Activated naive CD8-positive, alpha-beta T cell treated with anti-CD3 and anti-CD28 coated beads for 36 hours (primary cell): ENCODE measurements around the gene MRPS18B. TPM values are rescaled to one million over a fixed set of nuclear protein-coding genes. Genes with fewer than 3 reads are reported as not detected.

ENCODE experiments used
- DNase-seq: peaks from one replicate; pipeline ENCODE4 v3.0.0; 2021
- H3K27ac Mint-ChIP-seq: one replicate; pipeline ENCODE4 v1.8.0; 2022; ENCODE audit warnings: mild to moderate bottlenecking, moderate library complexity, mixed read lengths
- H3K27me3 Mint-ChIP-seq: one replicate; pipeline ENCODE4 v1.8.0; 2022; ENCODE audit warnings: mild to moderate bottlenecking, mixed read lengths
- H3K36me3 Mint-ChIP-seq: one replicate; pipeline ENCODE4 v1.8.0; 2021; ENCODE audit warnings: mild to moderate bottlenecking, mixed read lengths
- H3K4me1 Mint-ChIP-seq: one replicate; pipeline ENCODE4 v1.8.0; 2021; ENCODE audit warnings: mixed read lengths
- H3K4me3 Mint-ChIP-seq: one replicate; pipeline ENCODE4 v1.8.0; 2022; ENCODE audit warnings: mild to moderate bottlenecking, moderate library complexity, mixed read lengths
- H3K9me3 Mint-ChIP-seq: one replicate; pipeline ENCODE4 v1.8.0; 2022; ENCODE audit warnings: mixed read lengths
- total RNA-seq, 2 experiments: library from RNA; stranded (reverse); gene quantifications; one replicate each; pipeline ENCODE4 v1.2.3, GENCODE V29; 2021

Gene MRPS18B
- 100 to 1,000 TPM; 113 to 116 TPM for total RNA-seq

- peak; percentile 96 for DNase-seq
- Mint-ChIP-seq H3K9me3 (peaks cover 3% of the 10 kb centered on the region), H3K36me3 (peaks cover 60% of the 10 kb centered on the region), H3K27me3 (peaks cover 19% of the 10 kb centered on the region), H3K4me3 (peak within 1 kb of the TSS; percentile 97), H3K27ac (peak within 1 kb of the TSS; percentile 99), H3K4me1 (peaks cover 44% of the 10 kb centered on the region)
These were observed at the start of gene MRPS18B for GRCh38 chr6:30617565-30618269. Gene MRPS18B (plus strand): TSS chr6:30617840. CDS start chr6:30617866, 26 bp downstream.

GRCh38 chr6:30568245-30568644 is 49.4 kb upstream of the MRPS18B start:
- H3K27ac Mint-ChIP-seq: peak overlapping the region; percentile 19

GRCh38 chr6:30570263-30570662 is 47.4 kb upstream of the MRPS18B start:
- peaks cover 5% of the 10 kb centered on the region for H3K27me3 Mint-ChIP-seq
- peak overlapping the region; percentile 99 for H3K27ac Mint-ChIP-seq
- DNase-seq: no peak
- H3K4me1 Mint-ChIP-seq: peaks cover 57% of the 10 kb centered on the region
- peak overlapping the region; percentile 99 for H3K4me3 Mint-ChIP-seq
- H3K36me3 Mint-ChIP-seq: peaks cover 21% of the 10 kb centered on the region
- H3K9me3 Mint-ChIP-seq: no peaks in the 10 kb centered on the region

More at GRCh38 chr6:30568245-30568644, 49.4 kb upstream of the MRPS18B start:
- Mint-ChIP-seq H3K4me3 (no peak overlapping the region), H3K36me3 (peaks cover 26% of the 10 kb centered on the region), H3K9me3 (no peaks in the 10 kb centered on the region), H3K27me3 (peaks cover 5% of the 10 kb centered on the region), H3K4me1 (peaks cover 43% of the 10 kb centered on the region)
- peak; percentile 65 for DNase-seq

- Mint-ChIP-seq H3K27ac (peak overlapping the region; percentile 99), H3K4me1 (peaks cover 59% of the 10 kb centered on the region), H3K36me3 (peaks cover 21% of the 10 kb centered on the region), H3K27me3 (peaks cover 5% of the 10 kb centered on the region), H3K9me3 (no peaks in the 10 kb centered on the region), H3K4me3 (peak overlapping the region; percentile 99)
- DNase-seq: no peak
These were observed 46.9 kb upstream of the MRPS18B start for GRCh38 chr6:30570740-30571074.

- Mint-ChIP-seq H3K36me3 (peaks cover 21% of the 10 kb centered on the region), H3K27me3 (peaks cover 5% of the 10 kb centered on the region), H3K4me3 (peak within 1 kb of the TSS; percentile 99), H3K9me3 (no peaks in the 10 kb centered on the region), H3K4me1 (peaks cover 59% of the 10 kb centered on the region), H3K27ac (peak within 1 kb of the TSS; percentile 99)
- DNase-seq: peak; percentile 100
These were observed 46.4 kb upstream of the MRPS18B start, which contains the start of gene ABCF1 for GRCh38 chr6:30571075-30571761. Gene ABCF1 (plus strand): TSS chr6:30571442. CDS start chr6:30571488, 46 bp downstream.

GRCh38 chr6:30571762-30572082 is 45.9 kb upstream of the MRPS18B start:
- peaks cover 5% of the 10 kb centered on the region for H3K27me3 Mint-ChIP-seq

GRCh38 chr6:30572148-30572547 is 45.5 kb upstream of the MRPS18B start:
- H3K27ac Mint-ChIP-seq: peak overlapping the region; percentile 99
- H3K9me3 Mint-ChIP-seq: no peaks in the 10 kb centered on the region

More at GRCh38 chr6:30571762-30572082, 45.9 kb upstream of the MRPS18B start:
- Mint-ChIP-seq H3K36me3 (peaks cover 25% of the 10 kb centered on the region), H3K4me3 (peak overlapping the region; percentile 99), H3K9me3 (no peaks in the 10 kb centered on the region), H3K27ac (peak overlapping the region; percentile 99), H3K4me1 (peaks cover 60% of the 10 kb centered on the region)
- DNase-seq: no peak

GRCh38 chr6:30573113-30573512 is 44.5 kb upstream of the MRPS18B start:
- Mint-ChIP-seq H3K27ac (peak overlapping the region; percentile 17), H3K27me3 (peaks cover 5% of the 10 kb centered on the region), H3K9me3 (no peaks in the 10 kb centered on the region), H3K4me1 (peaks cover 66% of the 10 kb centered on the region), H3K36me3 (peaks cover 39% of the 10 kb centered on the region), H3K4me3 (peak overlapping the region; percentile 99)
- DNase-seq: no peak

More at GRCh38 chr6:30572148-30572547, 45.5 kb upstream of the MRPS18B start:
- Mint-ChIP-seq H3K36me3 (peaks cover 29% of the 10 kb centered on the region), H3K4me1 (peaks cover 62% of the 10 kb centered on the region), H3K4me3 (peak overlapping the region; percentile 99), H3K27me3 (peaks cover 5% of the 10 kb centered on the region)
- DNase-seq: no peak

GRCh38 chr6:30578051-30578450 is 39.6 kb upstream of the MRPS18B start:
- Mint-ChIP-seq H3K27me3 (peaks cover 2% of the 10 kb centered on the region), H3K4me1 (peaks cover 39% of the 10 kb centered on the region), H3K27ac (peak overlapping the region; percentile 38), H3K9me3 (no peaks in the 10 kb centered on the region), H3K36me3 (peaks cover 54% of the 10 kb centered on the region), H3K4me3 (no peak overlapping the region)
- DNase-seq: no peak

- Mint-ChIP-seq H3K4me3 (no peak overlapping the region), H3K27ac (no peak overlapping the region), H3K9me3 (no peaks in the 10 kb centered on the region), H3K4me1 (no peaks in the 10 kb centered on the region), H3K27me3 (peaks cover 2% of the 10 kb centered on the region), H3K36me3 (peaks cover 48% of the 10 kb centered on the region)
- DNase-seq: no peak
These were observed 33.7 kb upstream of the MRPS18B start for GRCh38 chr6:30583921-30584320.

- Mint-ChIP-seq H3K9me3 (no peaks in the 10 kb centered on the region), H3K36me3 (peaks cover 32% of the 10 kb centered on the region), H3K27me3 (no peaks in the 10 kb centered on the region), H3K27ac (no peak overlapping the region), H3K4me1 (peaks cover 2% of the 10 kb centered on the region), H3K4me3 (no peak overlapping the region)
- DNase-seq: no peak
These were observed 27.8 kb upstream of the MRPS18B start for GRCh38 chr6:30589754-30590358.

- peak overlapping the region; percentile 32 for H3K27ac Mint-ChIP-seq
- H3K4me1 Mint-ChIP-seq: peaks cover 2% of the 10 kb centered on the region
- no peak overlapping the region for H3K4me3 Mint-ChIP-seq
- no peaks in the 10 kb centered on the region for H3K9me3 Mint-ChIP-seq
- peaks cover 28% of the 10 kb centered on the region for H3K36me3 Mint-ChIP-seq
- no peaks in the 10 kb centered on the region for H3K27me3 Mint-ChIP-seq
- no peak for DNase-seq
These were observed 27.1 kb upstream of the MRPS18B start for GRCh38 chr6:30590509-30590908.

GRCh38 chr6:30591008-30591407 is 26.6 kb upstream of the MRPS18B start:
- H3K36me3 Mint-ChIP-seq: peaks cover 28% of the 10 kb centered on the region
- no peaks in the 10 kb centered on the region for H3K27me3 Mint-ChIP-seq
- peaks cover 2% of the 10 kb centered on the region for H3K4me1 Mint-ChIP-seq
- DNase-seq: no peak
- peak overlapping the region; percentile 32 for H3K27ac Mint-ChIP-seq
- no peak overlapping the region for H3K4me3 Mint-ChIP-seq
- H3K9me3 Mint-ChIP-seq: no peaks in the 10 kb centered on the region

GRCh38 chr6:30592287-30592686 is 25.4 kb upstream of the MRPS18B start:
- Mint-ChIP-seq H3K36me3 (peaks cover 30% of the 10 kb centered on the region), H3K4me3 (no peak overlapping the region), H3K27me3 (no peaks in the 10 kb centered on the region), H3K9me3 (no peaks in the 10 kb centered on the region), H3K4me1 (peaks cover 4% of the 10 kb centered on the region), H3K27ac (no peak overlapping the region)
- no peak for DNase-seq
